ENCODE data around the gene LIMS3. TPM values are rescaled to one million over a fixed set of nuclear protein-coding genes. Genes with fewer than 3 reads are reported as not detected.
"Not testable (repeated sequence)": the region's sequence is repeated elsewhere in the genome, so short reads cannot be mapped to it uniquely, and the experiment has no call there.

The LIMS3 gene
- total RNA-seq, 2 experiments from 2014 or later = not detected

GRCh38 chr2:109947959-109948520 is 49.6 kb downstream of the LIMS3 start:
- H3K36me3 Mint-ChIP-seq (ENCODE audit: low read depth) = not testable (repeated sequence)

GRCh38 chr2:109950146-109950843 is 51.8 kb downstream of the LIMS3 start:
- CTCF ChIA-PET; H3K27ac Mint-ChIP-seq; H3K36me3 Mint-ChIP-seq (ENCODE audit: low read depth); H3K4me3 Mint-ChIP-seq; H3K9me3 Mint-ChIP-seq; H3K27me3 Mint-ChIP-seq; H3K4me1 Mint-ChIP-seq; POLR2A ChIA-PET; DNase-seq: not testable (repeated sequence)

More at GRCh38 chr2:109947959-109948520, 49.6 kb downstream of the LIMS3 start:
- H3K27ac Mint-ChIP-seq, H3K27me3 Mint-ChIP-seq, DNase-seq, POLR2A ChIA-PET, H3K4me1 Mint-ChIP-seq, CTCF ChIA-PET, H3K9me3 Mint-ChIP-seq, H3K4me3 Mint-ChIP-seq: not testable (repeated sequence)

GRCh38 chr2:109963942-109964341 is 65.5 kb downstream of the LIMS3 start:
- not testable (repeated sequence) for DNase-seq, H3K27me3 Mint-ChIP-seq, H3K27ac Mint-ChIP-seq

DNA sequence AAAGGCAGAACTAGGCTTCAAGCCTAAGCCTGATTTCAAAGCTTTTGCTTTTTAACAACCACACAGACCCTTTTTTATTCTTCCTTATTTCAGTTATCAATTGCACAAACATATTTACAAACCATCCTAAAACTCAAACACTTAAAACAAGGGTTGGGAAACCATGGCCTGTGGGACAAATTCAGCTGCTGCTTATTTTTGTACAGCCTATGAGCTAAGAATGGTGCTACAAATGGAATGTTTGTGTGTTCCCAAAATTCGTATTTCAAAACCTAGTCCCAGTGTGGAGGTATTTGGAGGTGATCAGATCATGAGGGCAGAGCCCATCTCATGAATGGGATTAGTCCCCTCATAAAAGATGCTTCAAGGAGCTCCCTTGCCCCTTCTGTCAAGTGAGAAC is 67.0 kb downstream of the LIMS3 start:
- CTCF ChIA-PET; POLR2A ChIA-PET; H3K9me3 Mint-ChIP-seq; H3K27me3 Mint-ChIP-seq; H3K4me3 Mint-ChIP-seq; H3K27ac Mint-ChIP-seq; DNase-seq; H3K36me3 Mint-ChIP-seq (ENCODE audit: low read depth); H3K4me1 Mint-ChIP-seq: not testable (repeated sequence)

More at GRCh38 chr2:109963942-109964341, 65.5 kb downstream of the LIMS3 start:
- H3K4me1 Mint-ChIP-seq; POLR2A ChIA-PET; CTCF ChIA-PET; H3K9me3 Mint-ChIP-seq; H3K4me3 Mint-ChIP-seq; H3K36me3 Mint-ChIP-seq (ENCODE audit: low read depth): not testable (repeated sequence)

GRCh38 chr2:109966107-109966736 is 67.7 kb downstream of the LIMS3 start:
- POLR2A ChIA-PET, DNase-seq, H3K27ac Mint-ChIP-seq: not testable (repeated sequence)

GRCh38 chr2:109966858-109967257 is 68.4 kb downstream of the LIMS3 start:
- H3K27ac Mint-ChIP-seq; H3K9me3 Mint-ChIP-seq; DNase-seq; H3K27me3 Mint-ChIP-seq; H3K4me1 Mint-ChIP-seq; CTCF ChIA-PET; H3K4me3 Mint-ChIP-seq; H3K36me3 Mint-ChIP-seq (ENCODE audit: low read depth); POLR2A ChIA-PET: not testable (repeated sequence)

More at GRCh38 chr2:109966107-109966736, 67.7 kb downstream of the LIMS3 start:
- CTCF ChIA-PET; H3K9me3 Mint-ChIP-seq; H3K27me3 Mint-ChIP-seq; H3K4me1 Mint-ChIP-seq; H3K4me3 Mint-ChIP-seq; H3K36me3 Mint-ChIP-seq (ENCODE audit: low read depth): not testable (repeated sequence)

DNA sequence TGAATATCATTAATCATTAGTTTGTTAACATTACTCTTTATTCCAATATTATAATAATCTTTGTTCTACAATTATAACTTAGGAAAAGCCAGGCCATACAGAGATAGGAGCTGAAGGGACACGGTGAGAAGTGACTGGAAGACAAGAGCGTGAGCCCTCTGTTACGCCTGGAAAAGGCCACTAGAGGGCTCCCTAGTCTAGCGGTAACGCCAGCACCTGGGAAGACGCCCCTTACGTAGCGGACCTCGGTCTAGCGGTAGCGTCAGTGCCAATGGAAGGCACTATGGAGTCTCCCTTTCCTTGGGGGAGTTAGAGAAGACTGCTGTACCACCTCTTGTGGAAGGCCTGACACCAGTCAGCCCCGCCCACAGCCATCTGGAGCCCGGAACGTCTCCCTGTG is 71.4 kb downstream of the LIMS3 start:
- CTCF ChIA-PET, POLR2A ChIA-PET, H3K4me1 Mint-ChIP-seq: not testable (repeated sequence)

GRCh38 chr2:109971710-109972109 is 73.2 kb downstream of the LIMS3 start:
- H3K9me3 Mint-ChIP-seq; H3K4me1 Mint-ChIP-seq; DNase-seq; H3K27ac Mint-ChIP-seq; CTCF ChIA-PET; H3K36me3 Mint-ChIP-seq (ENCODE audit: low read depth); H3K4me3 Mint-ChIP-seq; H3K27me3 Mint-ChIP-seq; POLR2A ChIA-PET: not testable (repeated sequence)

More for the DNA sequence above, 71.4 kb downstream of the LIMS3 start:
- H3K4me3 Mint-ChIP-seq; H3K36me3 Mint-ChIP-seq (ENCODE audit: low read depth); DNase-seq; H3K9me3 Mint-ChIP-seq; H3K27ac Mint-ChIP-seq; H3K27me3 Mint-ChIP-seq: not testable (repeated sequence)

Other genes with a start within 250 kb of the LIMS3 start
- 10 to 100 TPM in 1 of 2 experiments, 1 to 10 TPM in 1; 8.1 to 12.1 TPM for gene RGPD5, start 104.4 kb upstream of the LIMS3 start, total RNA-seq
- under 1 TPM in 1 of 2 experiments, not detected in 1; 0.19 TPM for gene MALL, start 217.1 kb downstream of the LIMS3 start, total RNA-seq